Measurements from ENCODE around the gene RSPO4.
"Not testable (repeated sequence)": the region's sequence is repeated elsewhere in the genome, so short reads cannot be mapped to it uniquely, and the experiment has no call there.

Gene RSPO4

DNA sequence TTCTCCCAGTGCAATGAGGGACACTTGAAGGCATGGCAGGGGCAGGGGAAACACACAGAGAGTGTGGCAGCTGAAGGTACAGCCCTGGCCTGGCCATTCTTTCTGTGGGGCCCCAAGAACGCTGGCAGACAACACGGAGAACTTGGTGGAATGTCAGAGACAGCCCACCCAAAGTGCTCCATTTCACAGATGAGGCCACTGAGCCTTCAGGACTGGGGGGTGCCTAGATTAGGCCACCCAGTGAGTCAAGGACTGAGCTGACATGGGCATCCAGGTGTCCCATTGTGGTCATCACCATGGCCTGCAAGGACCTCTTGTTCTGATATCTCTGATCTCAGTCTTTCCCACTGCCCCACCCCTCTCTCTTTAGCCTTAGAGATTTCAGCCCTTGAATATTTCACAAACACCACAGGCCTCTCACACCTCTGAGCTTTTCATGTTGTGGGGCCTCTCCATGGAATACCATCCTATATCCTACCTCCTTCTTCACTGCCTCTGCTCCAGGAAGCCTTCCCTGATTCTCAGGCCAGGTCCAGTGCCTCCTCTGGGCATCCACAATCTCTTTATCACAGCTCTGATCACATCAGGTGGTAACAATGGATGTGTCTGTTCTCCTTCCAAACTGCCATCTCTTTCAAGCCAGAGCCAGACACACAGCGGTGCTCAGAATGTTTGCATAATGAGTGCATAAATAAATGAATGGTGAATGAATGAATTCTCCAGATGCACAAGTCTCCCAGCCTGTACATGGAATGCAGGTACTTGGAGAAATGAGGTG lies 2.0 kb upstream of the RSPO4 start:
- DNase-seq, result no peak

- DNase-seq, result no peak
Measured at GRCh38 chr20:1002682-1003561, 811 bp upstream of the RSPO4 start.

- no peak for DNase-seq
Measured at GRCh38 chr20:1001116-1001515, 995 bp downstream of the RSPO4 start.

DNA sequence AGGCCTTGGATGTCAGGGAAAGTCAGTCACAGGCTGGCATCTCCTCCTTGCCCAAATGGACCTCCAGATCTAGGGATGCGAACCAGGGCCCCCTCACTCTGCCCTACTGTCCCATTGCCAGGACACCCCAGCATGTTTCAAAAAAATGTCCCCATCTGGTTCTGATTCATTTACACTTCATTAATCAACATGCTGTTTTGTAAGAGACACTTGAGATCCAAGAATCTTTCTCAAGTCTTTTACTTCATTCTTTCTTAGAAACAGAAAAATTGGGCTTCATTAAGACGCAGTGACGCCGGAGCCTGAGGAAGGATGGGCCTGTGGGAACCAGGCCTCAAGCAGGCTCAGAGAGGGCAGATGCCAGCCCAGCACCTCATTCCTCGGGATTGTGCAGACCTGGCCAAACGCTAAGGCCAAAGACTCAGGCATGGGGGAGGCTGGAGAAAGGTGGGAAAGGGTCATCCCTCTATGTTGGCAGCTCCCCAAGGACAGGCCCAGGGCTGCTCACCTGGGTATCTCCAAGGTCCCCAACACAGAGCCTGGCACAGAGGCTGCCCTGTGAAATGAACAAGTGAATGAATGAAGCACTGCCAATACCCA lies 3.8 kb downstream of the RSPO4 start:
- no peak for DNase-seq

DNA sequence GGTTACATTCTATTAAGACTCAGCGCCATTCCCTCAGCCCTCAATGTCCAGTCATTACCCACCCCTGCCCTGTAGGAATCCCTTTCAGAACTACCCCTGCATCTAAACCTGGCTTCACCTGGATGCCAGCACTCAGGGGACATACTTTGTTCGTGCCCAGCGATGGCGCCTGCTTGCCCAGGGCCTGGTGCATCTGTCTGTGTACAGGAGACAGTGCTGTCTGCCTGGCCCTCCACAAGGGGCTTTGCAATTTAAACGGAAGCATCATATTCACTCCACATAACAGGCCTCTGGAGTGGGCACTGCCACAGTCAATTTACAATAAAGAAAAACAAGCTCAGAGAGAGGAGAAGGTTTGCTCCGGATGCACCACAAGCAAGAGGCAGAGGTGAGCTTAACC lies 4.6 kb downstream of the RSPO4 start:
- DNase-seq, result no peak

GRCh38 chr20:997016-997415 lies 5.1 kb downstream of the RSPO4 start:
- no peak for DNase-seq

GRCh38 chr20:995170-995569 lies 6.9 kb downstream of the RSPO4 start:
- no peak for DNase-seq

- no peak for DNase-seq
Measured at GRCh38 chr20:992801-993535, 9.1 kb downstream of the RSPO4 start.

- peak; percentile 12 for DNase-seq
Measured at GRCh38 chr20:991850-992249, 10.3 kb downstream of the RSPO4 start.

DNA sequence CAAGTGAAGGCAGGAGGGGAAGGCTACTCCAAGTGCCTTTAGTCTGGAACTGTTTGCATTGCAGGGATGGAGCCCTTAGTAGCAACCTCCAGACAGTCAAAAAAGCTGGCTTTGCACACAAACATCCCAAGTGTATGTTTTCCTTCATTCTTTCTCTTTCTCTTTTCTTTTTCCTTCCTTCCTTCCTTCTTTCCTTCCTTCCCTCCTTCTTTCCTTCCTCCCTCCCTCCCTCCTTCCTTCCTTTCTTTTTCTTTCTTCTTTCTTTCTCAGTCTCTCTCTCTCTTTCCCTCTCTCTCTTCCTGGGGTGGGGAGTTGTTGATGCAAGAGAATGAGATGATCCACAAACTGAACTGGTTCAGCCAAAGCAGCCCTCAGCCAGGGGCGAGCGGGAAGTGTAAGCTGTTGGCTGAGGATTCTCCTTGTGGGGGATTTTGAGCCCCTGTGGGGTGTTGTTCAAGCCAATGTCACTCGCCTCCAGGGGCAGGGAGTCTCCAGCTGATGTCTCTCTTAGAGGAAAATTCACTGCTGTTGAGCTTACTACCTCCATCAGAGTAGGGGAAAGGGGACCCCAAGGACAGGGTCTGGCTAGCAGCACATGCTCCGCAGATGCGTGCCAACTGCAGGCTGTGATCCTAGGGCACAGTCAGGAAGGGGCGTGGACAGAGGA lies 11.7 kb downstream of the RSPO4 start:
- DNase-seq, result no peak

DNA sequence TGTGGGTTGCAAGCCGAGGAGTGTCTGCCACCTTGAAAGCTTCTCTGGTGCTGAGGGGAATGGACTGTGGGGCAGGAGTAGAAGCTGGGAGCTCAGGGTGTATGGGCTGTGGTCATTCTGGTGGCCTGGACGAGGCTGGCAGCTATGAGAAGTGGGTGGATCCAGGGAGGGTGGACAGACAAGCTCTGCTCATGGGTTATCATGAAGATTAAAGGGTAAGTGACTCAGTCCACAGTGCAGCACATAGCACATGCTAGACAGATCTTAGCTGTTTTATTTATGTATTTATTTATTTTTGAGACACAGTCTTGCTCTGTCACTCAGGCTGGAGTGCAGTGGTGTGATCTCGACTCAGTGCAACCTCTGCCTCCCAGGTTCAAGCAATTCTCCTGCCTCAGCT lies 13.8 kb downstream of the RSPO4 start:
- DNase-seq, result no peak

DNA sequence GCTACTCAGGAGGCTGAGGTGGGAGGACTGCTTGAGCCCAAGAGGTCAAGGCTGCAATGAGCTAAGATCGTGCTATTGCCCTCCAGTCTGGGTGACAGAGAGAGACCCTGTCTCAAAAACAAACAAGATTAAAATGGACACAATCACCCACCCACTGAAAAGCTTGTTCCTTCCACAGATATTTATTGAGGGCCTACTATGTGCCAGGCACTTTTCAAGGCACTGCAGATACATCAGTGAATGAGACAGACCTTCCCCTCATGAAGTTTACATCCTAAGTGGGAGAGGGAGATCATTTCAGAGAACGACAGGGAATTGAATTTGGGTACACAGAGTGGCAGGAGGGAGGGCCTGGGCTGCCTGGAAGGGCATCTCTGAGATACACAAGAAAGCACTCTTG lies 14.4 kb downstream of the RSPO4 start:
- DNase-seq, result no peak

DNA sequence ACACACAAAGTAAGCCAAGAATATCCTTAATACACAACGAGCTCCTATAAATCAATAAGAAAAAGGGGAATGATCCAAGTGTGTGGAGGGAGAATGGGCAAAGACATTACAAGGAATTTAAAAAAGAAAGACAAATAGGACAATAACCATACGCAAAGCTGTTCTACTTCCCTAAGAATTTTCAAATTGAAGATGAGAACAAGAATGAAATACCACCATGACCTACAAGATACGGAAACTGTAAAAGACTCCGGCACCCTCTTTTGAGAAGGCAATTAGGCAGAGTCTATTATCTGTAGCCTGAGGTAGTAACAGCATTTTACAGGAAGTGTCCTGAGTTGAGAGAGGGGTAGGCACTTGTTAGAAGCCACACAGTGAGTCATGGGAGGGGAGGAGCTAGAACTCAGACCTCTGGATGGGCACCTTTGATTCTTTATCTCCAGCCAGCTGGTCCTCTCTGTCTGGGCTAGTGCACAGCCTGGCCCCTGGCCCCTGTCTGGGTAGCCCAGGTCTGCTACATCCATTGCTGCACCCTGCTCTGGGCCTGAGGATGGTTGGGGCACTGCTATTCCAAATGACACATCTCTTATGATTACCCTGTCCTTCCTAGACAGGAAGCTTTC lies 15.3 kb downstream of the RSPO4 start:
- no peak for DNase-seq

DNA sequence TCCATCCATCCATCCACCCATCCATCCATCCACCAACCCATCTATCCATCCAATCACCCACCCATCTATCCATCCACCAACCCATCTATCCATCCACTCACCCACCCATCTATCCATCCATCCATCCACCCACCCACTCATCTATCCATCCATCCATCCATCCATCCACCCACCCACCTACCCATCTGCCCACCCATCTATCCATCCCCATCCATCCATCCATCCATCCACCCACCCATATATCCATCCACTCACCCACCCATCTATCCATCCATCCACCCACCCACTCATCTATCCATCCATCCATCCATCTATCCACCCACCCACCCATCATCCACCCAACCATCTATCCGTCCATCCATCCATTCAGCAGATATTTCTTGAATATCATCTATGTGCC lies 17.1 kb downstream of the RSPO4 start:
- DNase-seq, result not testable (repeated sequence)

DNA sequence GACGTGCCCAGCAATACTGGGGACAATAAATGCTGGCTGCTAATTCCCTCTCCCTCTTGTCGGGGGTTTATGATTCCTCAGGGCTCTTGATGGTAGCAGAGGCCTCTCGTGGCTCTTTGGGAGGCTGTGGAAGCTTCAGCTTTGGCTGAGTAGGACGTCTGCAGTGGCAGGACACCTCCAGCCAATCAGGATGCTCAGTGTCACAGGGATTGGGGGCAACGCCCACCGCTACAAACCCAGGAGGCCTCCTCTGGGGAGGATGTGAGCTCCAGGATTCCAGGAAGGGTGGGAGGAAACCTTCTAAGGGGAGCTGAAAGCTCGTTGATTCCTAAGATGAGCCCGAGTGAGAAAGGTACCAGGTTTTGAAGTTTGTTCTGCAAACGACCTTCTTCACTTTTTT lies 19.4 kb downstream of the RSPO4 start:
- DNase-seq, result no peak

DNA sequence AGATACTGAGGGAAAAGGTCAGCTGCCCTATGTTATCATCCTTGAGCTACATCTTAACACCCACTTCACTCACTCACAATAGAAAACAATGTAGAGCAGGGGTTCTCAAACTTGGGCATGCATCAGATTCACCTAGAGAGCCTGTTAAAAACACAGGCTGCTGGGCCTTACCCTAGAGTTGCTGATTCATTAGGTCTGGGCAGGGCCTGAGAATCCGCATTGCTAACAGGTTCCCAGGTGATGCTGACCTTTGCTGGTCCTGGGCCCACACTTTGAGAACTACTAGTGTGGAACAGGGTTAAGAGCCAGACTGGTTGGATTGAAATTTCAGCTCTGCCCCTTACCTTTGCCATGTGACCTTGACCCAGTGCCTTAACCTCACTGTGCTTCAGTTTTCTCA lies 25.1 kb downstream of the RSPO4 start:
- DNase-seq, result no peak

- DNase-seq, result no peak
Measured at GRCh38 chr20:976033-976432, 26.1 kb downstream of the RSPO4 start.

DNA sequence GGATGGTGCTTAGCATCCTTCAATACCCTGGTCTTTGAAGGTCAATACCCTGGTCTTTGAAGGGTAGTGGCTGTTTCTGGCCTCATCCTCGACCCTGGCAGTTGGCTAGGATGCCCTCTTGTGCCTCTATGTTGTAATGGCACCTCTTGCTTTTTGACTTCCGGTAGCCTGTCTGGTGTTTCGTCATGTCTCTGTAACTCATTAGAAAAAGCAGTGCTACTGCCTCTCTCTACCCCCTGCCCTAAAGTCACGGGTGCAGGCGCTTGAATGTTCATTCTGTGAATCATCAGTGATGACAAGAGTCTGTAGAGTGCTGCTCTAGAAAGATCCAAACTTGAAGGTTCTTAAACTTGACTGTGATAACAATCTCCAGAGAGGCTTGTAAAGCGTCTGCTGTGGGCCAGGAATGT lies 28.3 kb downstream of the RSPO4 start:
- DNase-seq, result peak; percentile 52

GRCh38 chr20:972256-972655 lies 29.9 kb downstream of the RSPO4 start:
- DNase-seq, result no peak

DNA sequence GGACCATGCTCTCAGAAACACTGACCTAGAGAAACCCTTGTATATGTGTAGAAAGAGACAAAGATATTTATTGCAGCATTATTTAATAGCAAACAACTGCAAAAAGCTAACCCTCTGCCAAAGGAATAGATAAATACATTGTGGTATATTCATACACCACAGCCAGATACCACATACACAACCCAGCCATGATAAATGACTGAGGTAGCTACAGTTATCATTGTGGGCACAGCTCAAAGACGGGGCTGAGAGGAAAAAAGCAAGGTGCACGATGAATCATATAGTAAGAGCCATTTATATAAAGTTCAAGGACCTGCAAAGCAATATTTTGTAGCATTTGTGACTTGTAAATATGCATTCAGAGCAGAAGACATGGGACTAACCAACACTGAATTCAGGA lies 30.8 kb downstream of the RSPO4 start:
- no peak for DNase-seq

DNA sequence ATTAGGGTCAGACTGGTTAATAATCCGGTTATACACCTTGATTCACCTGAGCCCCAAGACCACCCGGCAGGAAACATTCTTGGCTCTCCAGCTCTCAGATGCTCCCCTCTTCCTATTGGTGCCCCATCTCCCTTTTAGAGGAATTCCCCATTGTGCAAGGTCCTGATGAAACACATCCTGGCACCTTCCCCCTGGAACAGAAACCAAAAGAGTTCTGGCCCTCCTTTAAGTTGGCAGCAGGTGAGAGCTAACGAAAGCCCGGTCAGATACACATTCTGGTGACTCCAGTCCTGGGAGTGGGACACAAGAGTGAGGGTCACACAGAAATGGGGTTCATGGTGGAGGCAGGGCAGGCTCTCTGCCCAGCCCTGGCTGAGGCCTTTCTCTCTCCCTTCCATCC lies 32.2 kb downstream of the RSPO4 start:
- DNase-seq, result no peak

Data from activated CD4-positive, alpha-beta T cell treated with anti-CD3 and anti-CD28 coated beads for 48 hours (primary cell).